ENCODE measurements around the gene BAG2.

The BAG2 gene

GRCh38 chr6:57137350-57137749 is 34.8 kb upstream of the BAG2 start:
- no peak overlapping the region for H3K4me3 ChIP-seq (ENCODE audit: low read depth, low read length)

GRCh38 chr6:57138026-57138425 is 34.1 kb upstream of the BAG2 start:
- in situ Hi-C loops (cut with HindIII; ENCODE audit: low sequenced_read_pairs), result no loop called here
- no peak for TF ChIP-seq CTCF (IDR thresholded peaks at IDR 0.05; ENCODE audit: low read depth, low read length, missing control alignments)
- DNase-seq (ENCODE audit: low read depth), result no peak
- no peak overlapping the region for H3K4me3 ChIP-seq (ENCODE audit: low read depth, low read length)

More at GRCh38 chr6:57137350-57137749, 34.8 kb upstream of the BAG2 start:
- DNase-seq (ENCODE audit: low read depth), result no peak
- in situ Hi-C loops (cut with HindIII; ENCODE audit: low sequenced_read_pairs), result no loop called here
- TF ChIP-seq CTCF (IDR thresholded peaks at IDR 0.05; ENCODE audit: low read depth, low read length, missing control alignments), result no peak

GRCh38 chr6:57141451-57142177 is 30.5 kb upstream of the BAG2 start:
- in situ Hi-C loops (cut with HindIII; ENCODE audit: low sequenced_read_pairs), result no loop called here
- no peak for TF ChIP-seq CTCF (IDR thresholded peaks at IDR 0.05; ENCODE audit: low read depth, low read length, missing control alignments)
- H3K4me3 ChIP-seq (ENCODE audit: low read depth, low read length), result no peak overlapping the region
- DNase-seq (ENCODE audit: low read depth), result no peak

GRCh38 chr6:57142178-57142525 is 30.0 kb upstream of the BAG2 start:
- H3K4me3 ChIP-seq (ENCODE audit: low read depth, low read length), result no peak overlapping the region
- in situ Hi-C loops (cut with HindIII; ENCODE audit: low sequenced_read_pairs), result no loop called here
- TF ChIP-seq CTCF (IDR thresholded peaks at IDR 0.05; ENCODE audit: low read depth, low read length, missing control alignments), result no peak
- no peak for DNase-seq (ENCODE audit: low read depth)

GRCh38 chr6:57143690-57144089 is 28.4 kb upstream of the BAG2 start:
- no peak overlapping the region for H3K4me3 ChIP-seq (ENCODE audit: low read depth, low read length)
- in situ Hi-C loops (cut with HindIII; ENCODE audit: low sequenced_read_pairs), result no loop called here
- no peak for DNase-seq (ENCODE audit: low read depth)
- TF ChIP-seq CTCF (IDR thresholded peaks at IDR 0.05; ENCODE audit: low read depth, low read length, missing control alignments), result no peak

- peak; percentile 32 for DNase-seq (ENCODE audit: low read depth)
- in situ Hi-C loops (cut with HindIII; ENCODE audit: low sequenced_read_pairs), result no loop called here
These were observed 24.7 kb upstream of the BAG2 start for GRCh38 chr6:57147401-57147800.

More at GRCh38 chr6:57147401-57147800, 24.7 kb upstream of the BAG2 start:
- TF ChIP-seq CTCF (IDR thresholded peaks at IDR 0.05; ENCODE audit: low read depth, low read length, missing control alignments), result no peak
- H3K4me3 ChIP-seq (ENCODE audit: low read depth, low read length), result no peak overlapping the region

All from astrocyte of the cerebellum (primary cell).